Suprapubic skin (tissue), 4 donors: ENCODE results near the gene ITSN1. TPM values are rescaled to one million over a fixed set of nuclear protein-coding genes. Genes with fewer than 3 reads are reported as not detected.

Experiments used
- DNase-seq, 2 donors: peaks; one replicate each; pipeline ENCODE4 v3.0.0-alpha.2; 2019; ENCODE audit warnings: low spot score in 2 of 2
- H3K27ac ChIP-seq: fragments of 200-600 bp; sonication (generic); one replicate; pipeline ENCODE4 v1.5.1; 2019
- H3K27me3 ChIP-seq: fragments of 200-600 bp; sonication (generic); one replicate; pipeline ENCODE4 v1.5.1; 2019
- H3K36me3 ChIP-seq: fragments of 200-600 bp; sonication (generic); one replicate; pipeline ENCODE4 v1.5.1; 2019
- H3K4me1 ChIP-seq: fragments of 200-600 bp; sonication (generic); one replicate; pipeline ENCODE4 v1.5.1; 2019
- H3K4me3 ChIP-seq: fragments of 200-600 bp; sonication (generic); one replicate; pipeline ENCODE4 v1.5.1; 2019; ENCODE audit warnings: mild to moderate bottlenecking
- H3K9me3 ChIP-seq: fragments of 200-600 bp; sonication (generic); one replicate; pipeline ENCODE4 v1.5.1; 2019
- CTCF ChIP-seq, 2 donors: fragments of 200-600 bp in 1 of 2; fragments of 450-650 bp in 1 of 2; sonication (generic) in 1 of 2; IDR thresholded peaks; one replicate each; pipeline ENCODE4 v1.5.1; 2016 to 2019; ENCODE audit warnings: antibody characterized with exemption in 2 of 2, mild to moderate bottlenecking in 1 of 2, moderate library complexity in 1 of 2
- EP300 ChIP-seq: sonication (generic); formaldehyde crosslinking; IDR thresholded peaks from one replicate; pipeline ENCODE4 v1.6.1; 2017; ENCODE audit warnings: antibody characterized with exemption
- POLR2A ChIP-seq, 2 donors: fragments of 450-650 bp; IDR thresholded peaks; one replicate each; pipeline ENCODE4 v1.6.1; 2017; ENCODE audit warnings: antibody characterized with exemption in 2 of 2, mild to moderate bottlenecking in 2 of 2, moderate library complexity in 2 of 2
- POLR2AphosphoS5 ChIP-seq, 3 donors: sonication (generic); formaldehyde crosslinking; IDR thresholded peaks; one replicate each; pipeline ENCODE4 v1.6.1; 2017; ENCODE audit warnings: antibody characterized with exemption in 3 of 3
- WGBS: methylation state at CpG from one replicate; pipeline ENCODE4 v1.1.5; 2018; 5-methylcytosine and 5-hydroxymethylcytosine counted together
- total RNA-seq, 4 donors: library from RNA; depleted of rRNA; stranded (reverse); fragments of >200 nt; gene quantifications; one replicate each; pipeline ENCODE4 v1.1.0, GENCODE V29; 2016

The ITSN1 gene
- total RNA-seq, 4 donors from 2014 or later: 23.8 to 53.3 (median 35.2) TPM

- DNase-seq: peak; percentile 91 to 92
- H3K27ac ChIP-seq: peak overlapping the region; percentile 92
- no peaks in the 10 kb centered on the region for H3K27me3 ChIP-seq
- H3K36me3 ChIP-seq: no peaks in the 10 kb centered on the region
- peak in 1 of 3 donors; percentile 55 for TF ChIP-seq POLR2AphosphoS5 (IDR thresholded peaks at IDR 0.05)
- TF ChIP-seq EP300: no peak
- TF ChIP-seq POLR2A (IDR thresholded peaks at IDR 0.05): no peak
- no peak for TF ChIP-seq CTCF (IDR thresholded peaks at IDR 0.05)
- 17% methylated on average over 9 of the region's 9 CpGs for WGBS
- H3K4me1 ChIP-seq: peaks cover 37% of the 10 kb centered on the region
- H3K9me3 ChIP-seq: no peaks in the 10 kb centered on the region
- H3K4me3 ChIP-seq: peak overlapping the region; percentile 31
These were observed 305.3 kb downstream of the ITSN1 start for GRCh38 chr21:33947451-33948095.

- Histone ChIP-seq H3K27me3 (no peaks in the 10 kb centered on the region), H3K36me3 (no peaks in the 10 kb centered on the region), H3K9me3 (no peaks in the 10 kb centered on the region), H3K4me1 (peaks cover 37% of the 10 kb centered on the region), H3K4me3 (peak overlapping the region; percentile 31), H3K27ac (peak overlapping the region; percentile 92)
- DNase-seq: peak in 1 of 2 donors; percentile 82
- 33% methylated on average over 16 of the region's 17 CpGs for WGBS
- TF ChIP-seq POLR2AphosphoS5 (IDR thresholded peaks at IDR 0.05) (peak in 1 of 3 donors; percentile 15), CTCF (IDR thresholded peaks at IDR 0.05) (no peak)
These were observed 306.0 kb downstream of the ITSN1 start for GRCh38 chr21:33948096-33948950.

GRCh38 chr21:33948951-33949444, 306.7 kb downstream of the ITSN1 start:
- no peaks in the 10 kb centered on the region for H3K27me3 ChIP-seq
- no peak overlapping the region for H3K4me3 ChIP-seq
- peak overlapping the region; percentile 92 for H3K27ac ChIP-seq
- H3K4me1 ChIP-seq: peaks cover 37% of the 10 kb centered on the region
- 87% methylated on average over 9 of the region's 9 CpGs for WGBS
- TF ChIP-seq EP300: no peak
- TF ChIP-seq POLR2A (IDR thresholded peaks at IDR 0.05): no peak
- no peak for TF ChIP-seq POLR2AphosphoS5 (IDR thresholded peaks at IDR 0.05)
- no peak for TF ChIP-seq CTCF (IDR thresholded peaks at IDR 0.05)
- H3K36me3 ChIP-seq: no peaks in the 10 kb centered on the region
- H3K9me3 ChIP-seq: no peaks in the 10 kb centered on the region
- no peak for DNase-seq

Other genes with a start within 250 kb of the ITSN1 start
- gene IFNGR2, start 239.1 kb upstream of the ITSN1 start, total RNA-seq: 10 to 100 TPM; 47.0 to 75.5 (median 61.0) TPM
- gene TMEM50B, start 162.5 kb upstream of the ITSN1 start, total RNA-seq: 100 to 1,000 TPM in 1 of 4 donors, 10 to 100 TPM in 3; 33.1 to 151 (median 59.8) TPM
- gene DNAJC28, start 150.8 kb upstream of the ITSN1 start, total RNA-seq: 1 to 10 TPM; 1.9 to 4.5 (median 2.8) TPM
- gene GART, start 100.4 kb upstream of the ITSN1 start, total RNA-seq: 10 to 100 TPM; 69.9 to 87.7 (median 77.3) TPM
- 100 to 1,000 TPM; 217 to 417 (median 313) TPM for gene SON, start 99.5 kb upstream of the ITSN1 start, total RNA-seq
- 10 to 100 TPM in 1 of 4 donors, 1 to 10 TPM in 3; 5.8 to 19.7 (median 6.7) TPM for gene DONSON, start 53.8 kb upstream of the ITSN1 start, total RNA-seq
- gene CRYZL1, start 760 bp upstream of the ITSN1 start, total RNA-seq: 10 to 100 TPM; 13.8 to 99.7 (median 23.7) TPM